ENCODE measurements around the gene RRP15.
"Not testable (repeated sequence)": the region's sequence is repeated elsewhere in the genome, so short reads cannot be mapped to it uniquely, and the experiment has no call there.

Gene RRP15

GRCh38 chr1:218297461-218297860 is 12.4 kb downstream of the RRP15 start:
- DNase-seq (ENCODE audit: low read depth) = no peak

GRCh38 chr1:218297867-218298266 is 12.8 kb downstream of the RRP15 start:
- no peak for DNase-seq (ENCODE audit: low read depth)

- DNase-seq (ENCODE audit: low read depth) = no peak
Measured at GRCh38 chr1:218298398-218298797, 13.3 kb downstream of the RRP15 start.

GRCh38 chr1:218299416-218299815 is 14.3 kb downstream of the RRP15 start:
- DNase-seq (ENCODE audit: low read depth) = no peak

GRCh38 chr1:218301217-218301616 is 16.1 kb downstream of the RRP15 start:
- no peak for DNase-seq (ENCODE audit: low read depth)

- DNase-seq (ENCODE audit: low read depth) = no peak
Measured at GRCh38 chr1:218302155-218302554, 17.1 kb downstream of the RRP15 start.

GRCh38 chr1:218303176-218303879 is 18.2 kb downstream of the RRP15 start:
- DNase-seq (ENCODE audit: low read depth) = no peak

- no peak for DNase-seq (ENCODE audit: low read depth)
Measured at GRCh38 chr1:218304281-218305039, 19.4 kb downstream of the RRP15 start.

GRCh38 chr1:218305472-218306064 is 20.5 kb downstream of the RRP15 start:
- no peak for DNase-seq (ENCODE audit: low read depth)

GRCh38 chr1:218312509-218312908 is 27.4 kb downstream of the RRP15 start:
- DNase-seq (ENCODE audit: low read depth) = no peak

GRCh38 chr1:218314316-218314715 is 29.2 kb downstream of the RRP15 start:
- DNase-seq (ENCODE audit: low read depth) = no peak

- no peak for DNase-seq (ENCODE audit: low read depth)
Measured at GRCh38 chr1:218315638-218316037, 30.5 kb downstream of the RRP15 start.

GRCh38 chr1:218317061-218317460 is 32.0 kb downstream of the RRP15 start:
- no peak for DNase-seq (ENCODE audit: low read depth)

- not testable (repeated sequence) for DNase-seq (ENCODE audit: low read depth)
Measured at GRCh38 chr1:218320182-218320581, 35.1 kb downstream of the RRP15 start.

- no peak for DNase-seq (ENCODE audit: low read depth)
Measured at GRCh38 chr1:218322762-218323161, 37.7 kb downstream of the RRP15 start.

GRCh38 chr1:218323568-218324225 is 38.6 kb downstream of the RRP15 start:
- DNase-seq (ENCODE audit: low read depth) = no peak

GRCh38 chr1:218324226-218324580 is 39.1 kb downstream of the RRP15 start:
- no peak for DNase-seq (ENCODE audit: low read depth)

- DNase-seq (ENCODE audit: low read depth) = no peak
Measured at GRCh38 chr1:218328769-218329168, 43.7 kb downstream of the RRP15 start.

GRCh38 chr1:218330043-218330623 is 45.0 kb downstream of the RRP15 start:
- DNase-seq (ENCODE audit: low read depth) = no peak

GRCh38 chr1:218332416-218332815 is 47.3 kb downstream of the RRP15 start:
- no peak for DNase-seq (ENCODE audit: low read depth)

GRCh38 chr1:218336328-218336727 is 51.2 kb downstream of the RRP15 start:
- DNase-seq (ENCODE audit: low read depth) = no peak

GRCh38 chr1:218339267-218339831 is 54.3 kb downstream of the RRP15 start:
- no peak for DNase-seq (ENCODE audit: low read depth)

Data from activated gamma-delta T cell treated with anti-CD3 and anti-CD28 coated beads, Interleukin-2, amount 50 U/mL, for 16 hours (primary cell).